Activated naive CD8-positive, alpha-beta T cell treated with anti-CD3 and anti-CD28 coated beads, Interleukin-2, amount 10 ng/mL, durations not matched to agents 7 days and 5 days (primary cell): ENCODE measurements around the gene BICRA. TPM values are rescaled to one million over a fixed set of nuclear protein-coding genes. Genes with fewer than 3 reads are reported as not detected.

Experiments
- ATAC-seq: fragments of 150-1000 bp; cut with Tn5 transposase; one replicate; pipeline ENCODE4 v1.10.0; 2021; ENCODE audit warnings: low read depth, moderate library complexity
- POLR2A ChIA-PET: fragments of 350-600 bp; sonication (Branson Sonifier 250); formaldehyde crosslinking; loops from one replicate; lab custom pipeline; 2021; ENCODE audit warnings: antibody characterized with exemption; lab: Charles Lee
- DNase-seq: peaks from one replicate; pipeline ENCODE4 v3.0.0; 2021
- H3K27ac Mint-ChIP-seq: one replicate; pipeline ENCODE4 v1.8.0; 2022; ENCODE audit warnings: mild to moderate bottlenecking, mixed read lengths
- H3K27me3 Mint-ChIP-seq: one replicate; pipeline ENCODE4 v1.8.0; 2022; ENCODE audit warnings: mild to moderate bottlenecking, moderate library complexity, mixed read lengths
- H3K36me3 Mint-ChIP-seq: one replicate; pipeline ENCODE4 v1.8.0; 2021; ENCODE audit warnings: mild to moderate bottlenecking, mixed read lengths
- H3K4me1 Mint-ChIP-seq: one replicate; pipeline ENCODE4 v1.8.0; 2021; ENCODE audit warnings: mixed read lengths
- H3K4me3 Mint-ChIP-seq: one replicate; pipeline ENCODE4 v1.8.0; 2022; ENCODE audit warnings: mild to moderate bottlenecking, moderate library complexity, mixed read lengths
- H3K9me3 Mint-ChIP-seq: one replicate; pipeline ENCODE4 v1.8.0; 2021; ENCODE audit warnings: mixed read lengths
- total RNA-seq, 2 experiments: library from RNA; stranded (reverse); gene quantifications; one replicate each; pipeline ENCODE4 v1.2.3, GENCODE V29; 2021

The BICRA gene
- total RNA-seq, 2 experiments from 2014 or later, result 22.6 to 28.4 TPM

GRCh38 chr19:47698631-47699359 is 89.9 kb downstream of the BICRA start:
- Mint-ChIP-seq H3K27me3 (no peaks in the 10 kb centered on the region), H3K4me1 (peaks cover 4% of the 10 kb centered on the region), H3K9me3 (no peaks in the 10 kb centered on the region), H3K36me3 (peaks cover 2% of the 10 kb centered on the region), H3K4me3 (no peak overlapping the region), H3K27ac (no peak overlapping the region)
- ATAC-seq, result no peak
- POLR2A ChIA-PET, result interaction anchor here (1.3 to 1.4 kb wide), 2 partner anchors 254 to 260 kb away, joined by 3 read pairs; no protein-coding TSS in a partner anchor
- DNase-seq, result no peak

- Mint-ChIP-seq H3K4me1 (peaks cover 4% of the 10 kb centered on the region), H3K27ac (no peak overlapping the region), H3K36me3 (peaks cover 2% of the 10 kb centered on the region), H3K9me3 (no peaks in the 10 kb centered on the region), H3K4me3 (no peak overlapping the region), H3K27me3 (no peaks in the 10 kb centered on the region)
- POLR2A ChIA-PET, result interaction anchor here (1.3 kb wide), 1 partner anchor 255 kb away, joined by 3 read pairs; no protein-coding TSS in a partner anchor
- DNase-seq (peak; percentile 63), ATAC-seq (no peak)
Measured at GRCh38 chr19:47699360-47699917, 90.5 kb downstream of the BICRA start.

GRCh38 chr19:47700934-47701716 is 92.2 kb downstream of the BICRA start:
- H3K4me3 Mint-ChIP-seq, result no peak overlapping the region
- no peaks in the 10 kb centered on the region for H3K9me3 Mint-ChIP-seq
- ATAC-seq, result no peak
- H3K27me3 Mint-ChIP-seq, result no peaks in the 10 kb centered on the region
- POLR2A ChIA-PET, result no interaction called here
- H3K4me1 Mint-ChIP-seq, result peaks cover 4% of the 10 kb centered on the region
- no peak overlapping the region for H3K27ac Mint-ChIP-seq
- DNase-seq, result no peak
- H3K36me3 Mint-ChIP-seq, result peaks cover 2% of the 10 kb centered on the region

GRCh38 chr19:47701717-47702552 is 93.0 kb downstream of the BICRA start:
- Mint-ChIP-seq H3K9me3 (no peaks in the 10 kb centered on the region), H3K27me3 (no peaks in the 10 kb centered on the region), H3K27ac (no peak overlapping the region), H3K4me3 (no peak overlapping the region), H3K4me1 (peaks cover 4% of the 10 kb centered on the region), H3K36me3 (peaks cover 2% of the 10 kb centered on the region)
- POLR2A ChIA-PET, result no interaction called here
- DNase-seq (no peak), ATAC-seq (no peak)

- H3K36me3 Mint-ChIP-seq, result peaks cover 2% of the 10 kb centered on the region
- ATAC-seq (no peak), DNase-seq (no peak)
- no peak overlapping the region for H3K4me3 Mint-ChIP-seq
- H3K27ac Mint-ChIP-seq, result no peak overlapping the region
- H3K9me3 Mint-ChIP-seq, result no peaks in the 10 kb centered on the region
- no peaks in the 10 kb centered on the region for H3K27me3 Mint-ChIP-seq
- H3K4me1 Mint-ChIP-seq, result peaks cover 4% of the 10 kb centered on the region
- POLR2A ChIA-PET, result interaction anchor here (0.5 kb wide), 1 partner anchor 83 kb away, joined by 3 read pairs; no protein-coding TSS in a partner anchor
Measured at GRCh38 chr19:47702671-47703070, 93.7 kb downstream of the BICRA start.

GRCh38 chr19:47703301-47703700 is 94.4 kb downstream of the BICRA start:
- no peak overlapping the region for H3K27ac Mint-ChIP-seq
- H3K4me3 Mint-ChIP-seq, result no peak overlapping the region
- ATAC-seq (no peak), DNase-seq (no peak)
- POLR2A ChIA-PET, result interaction anchor here (0.5 kb wide), 1 partner anchor 82 kb away, joined by 3 read pairs; no protein-coding TSS in a partner anchor
- peaks cover 4% of the 10 kb centered on the region for H3K27me3 Mint-ChIP-seq
- H3K36me3 Mint-ChIP-seq, result peaks cover 2% of the 10 kb centered on the region
- H3K9me3 Mint-ChIP-seq, result no peaks in the 10 kb centered on the region
- H3K4me1 Mint-ChIP-seq, result no peaks in the 10 kb centered on the region

GRCh38 chr19:47704024-47704423 is 95.1 kb downstream of the BICRA start:
- no peak for DNase-seq
- no peaks in the 10 kb centered on the region for H3K9me3 Mint-ChIP-seq
- no peak for ATAC-seq
- H3K4me1 Mint-ChIP-seq, result no peaks in the 10 kb centered on the region
- no peak overlapping the region for H3K4me3 Mint-ChIP-seq
- H3K27ac Mint-ChIP-seq, result no peak overlapping the region
- peaks cover 2% of the 10 kb centered on the region for H3K36me3 Mint-ChIP-seq
- peaks cover 4% of the 10 kb centered on the region for H3K27me3 Mint-ChIP-seq
- POLR2A ChIA-PET, result no interaction called here

- Mint-ChIP-seq H3K4me1 (no peaks in the 10 kb centered on the region), H3K9me3 (no peaks in the 10 kb centered on the region), H3K27ac (no peak overlapping the region), H3K36me3 (peaks cover 2% of the 10 kb centered on the region), H3K4me3 (no peak overlapping the region), H3K27me3 (peaks cover 4% of the 10 kb centered on the region)
- POLR2A ChIA-PET, result interaction anchor here (2.1 kb wide), 1 partner anchor 268 kb away, joined by 4 read pairs; no protein-coding TSS in a partner anchor
- ATAC-seq, result no peak
- DNase-seq, result no peak
Measured at GRCh38 chr19:47704656-47705055, 95.7 kb downstream of the BICRA start.

- no peaks in the 10 kb centered on the region for H3K4me1 Mint-ChIP-seq
- ATAC-seq (peak; percentile 90), DNase-seq (peak; percentile 77)
- peaks cover 13% of the 10 kb centered on the region for H3K27me3 Mint-ChIP-seq
- H3K9me3 Mint-ChIP-seq, result no peaks in the 10 kb centered on the region
- POLR2A ChIA-PET, result interaction anchor here (0.6 to 0.9 kb wide), 2 partner anchors 39 to 270 kb away, joined by 3 to 4 read pairs; no protein-coding TSS in a partner anchor
- no peak overlapping the region for H3K27ac Mint-ChIP-seq
- H3K36me3 Mint-ChIP-seq, result peaks cover 2% of the 10 kb centered on the region
- H3K4me3 Mint-ChIP-seq, result no peak overlapping the region
Measured at GRCh38 chr19:47707135-47707925, 98.4 kb downstream of the BICRA start.

- no peak overlapping the region for H3K4me3 Mint-ChIP-seq
- no peak for ATAC-seq
- no peaks in the 10 kb centered on the region for H3K36me3 Mint-ChIP-seq
- POLR2A ChIA-PET, result no interaction called here
- H3K27me3 Mint-ChIP-seq, result peaks cover 35% of the 10 kb centered on the region
- peaks cover 2% of the 10 kb centered on the region for H3K4me1 Mint-ChIP-seq
- no peak for DNase-seq
- H3K9me3 Mint-ChIP-seq, result no peaks in the 10 kb centered on the region
- no peak overlapping the region for H3K27ac Mint-ChIP-seq
Measured at GRCh38 chr19:47711652-47712242, 102.8 kb downstream of the BICRA start.

GRCh38 chr19:47713046-47714021 is 104.4 kb downstream of the BICRA start, which contains the start of gene EHD2:
Gene EHD2, plus strand, starts transcription at chr19:47713422. Its CDS starts 3,191 bp downstream, at chr19:47716613.
- Mint-ChIP-seq H3K27ac (peak within 1 kb of the TSS; percentile 1), H3K4me3 (peak within 1 kb of the TSS; percentile 32)
- DNase-seq, result peak; percentile 73

More at GRCh38 chr19:47713046-47714021, 104.4 kb downstream of the BICRA start, which contains the start of gene EHD2:
- POLR2A ChIA-PET, result interaction anchor here (0.5 to 0.9 kb wide), 3 partner anchors 12 to 78 kb away, joined by 3 to 7 read pairs (median 3); no protein-coding TSS in a partner anchor
- peak; percentile 70 for ATAC-seq
- Mint-ChIP-seq H3K9me3 (no peaks in the 10 kb centered on the region), H3K27me3 (peaks cover 33% of the 10 kb centered on the region), H3K36me3 (no peaks in the 10 kb centered on the region), H3K4me1 (peaks cover 2% of the 10 kb centered on the region)
